Skeletal muscle tissue (tissue), 4 donors: ENCODE measurements around the gene ANTXRL. TPM values are rescaled to one million over a fixed set of nuclear protein-coding genes. Genes with fewer than 3 reads are reported as not detected.
"Not testable (repeated sequence)": the region's sequence is repeated elsewhere in the genome, so short reads cannot be mapped to it uniquely, and the experiment has no call there.

Experiments used
- H3K27ac ChIP-seq: one replicate; pipeline ENCODE4 v1.7.0; 2013; ENCODE audit warnings: mild to moderate bottlenecking, low read depth, low read length, inconsistent platforms
- H3K27me3 ChIP-seq, 3 donors: one replicate each; pipeline ENCODE4 v1.7.0; 2013; ENCODE audit warnings: low read length in 3 of 3; ENCODE audit not compliant: control insufficient read depth in 3 of 3, insufficient read depth in 3 of 3
- H3K36me3 ChIP-seq, 3 donors: one replicate each; pipeline ENCODE4 v1.7.0; 2013; ENCODE audit warnings: low read length in 3 of 3; ENCODE audit not compliant: control insufficient read depth in 3 of 3, insufficient read depth in 3 of 3
- H3K4me1 ChIP-seq, 3 donors: one replicate each; pipeline ENCODE4 v1.7.0; 2013; ENCODE audit warnings: low read length in 3 of 3, mild to moderate bottlenecking in 3 of 3; ENCODE audit not compliant: control insufficient read depth in 3 of 3, insufficient read depth in 3 of 3
- H3K4me3 ChIP-seq, 3 donors: one replicate each; pipeline ENCODE4 v1.7.0; 2013; ENCODE audit warnings: low read length in 3 of 3
- H3K9ac ChIP-seq, 3 donors: one replicate each; pipeline ENCODE4 v1.7.0; 2013; ENCODE audit warnings: low read length in 3 of 3, mild to moderate bottlenecking in 3 of 3, moderate library complexity in 2 of 3, low read depth in 1 of 3
- H3K9me3 ChIP-seq, 3 donors: one replicate each; pipeline ENCODE4 v1.7.0; 2013; ENCODE audit warnings: low read length in 3 of 3; ENCODE audit not compliant: control insufficient read depth in 3 of 3
- total RNA-seq: library from RNA; depleted of rRNA; stranded (reverse); fragments of >200 nt; gene quantifications from one replicate; pipeline ENCODE4 v1.2.3, GENCODE V29; 2014
- donor health status: Osteomylitis.

Gene ANTXRL
- total RNA-seq, 1 donor from 2014 or later = not detected

DNA sequence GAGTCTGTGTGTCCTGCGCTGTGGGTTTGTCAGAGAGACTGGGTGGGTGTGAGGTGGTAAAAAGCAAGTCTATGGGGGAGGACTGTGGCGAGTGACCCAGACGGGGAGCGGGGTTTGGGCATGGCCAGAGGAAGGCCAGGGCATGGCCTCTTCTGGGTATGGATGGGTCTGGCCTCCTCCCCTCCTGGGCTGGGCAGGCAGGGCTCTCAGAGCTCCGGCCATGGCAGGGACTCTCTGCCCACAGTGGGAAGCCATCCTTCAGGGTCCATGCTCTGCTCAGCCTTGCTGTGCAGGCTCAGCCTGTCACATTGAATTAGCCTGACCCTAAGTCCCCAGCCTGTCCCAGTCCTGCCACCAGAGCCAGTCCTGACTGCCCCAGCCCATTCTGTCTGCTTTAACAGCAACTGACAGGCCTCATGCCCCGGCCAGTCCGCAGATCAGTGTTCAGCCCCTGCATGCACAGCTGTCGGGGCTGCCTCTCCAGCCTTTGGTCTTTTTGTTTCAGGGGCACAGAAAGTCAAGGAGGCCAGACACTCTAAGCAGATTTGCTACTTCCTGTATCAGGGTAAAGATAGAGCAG, 7.9 kb downstream of the ANTXRL start:
- H3K36me3 ChIP-seq = no peaks in the 10 kb centered on the region
- peaks cover 0 to 5% (median 5%) of the 10 kb centered on the region in 3 donors for H3K4me1 ChIP-seq
- H3K4me3 ChIP-seq = no peak overlapping the region
- no peaks in the 10 kb centered on the region for H3K27me3 ChIP-seq
- H3K27ac ChIP-seq = no peak overlapping the region
- no peak overlapping the region for H3K9ac ChIP-seq
- peaks cover 0 to 2% (median 0%) of the 10 kb centered on the region in 3 donors for H3K9me3 ChIP-seq

DNA sequence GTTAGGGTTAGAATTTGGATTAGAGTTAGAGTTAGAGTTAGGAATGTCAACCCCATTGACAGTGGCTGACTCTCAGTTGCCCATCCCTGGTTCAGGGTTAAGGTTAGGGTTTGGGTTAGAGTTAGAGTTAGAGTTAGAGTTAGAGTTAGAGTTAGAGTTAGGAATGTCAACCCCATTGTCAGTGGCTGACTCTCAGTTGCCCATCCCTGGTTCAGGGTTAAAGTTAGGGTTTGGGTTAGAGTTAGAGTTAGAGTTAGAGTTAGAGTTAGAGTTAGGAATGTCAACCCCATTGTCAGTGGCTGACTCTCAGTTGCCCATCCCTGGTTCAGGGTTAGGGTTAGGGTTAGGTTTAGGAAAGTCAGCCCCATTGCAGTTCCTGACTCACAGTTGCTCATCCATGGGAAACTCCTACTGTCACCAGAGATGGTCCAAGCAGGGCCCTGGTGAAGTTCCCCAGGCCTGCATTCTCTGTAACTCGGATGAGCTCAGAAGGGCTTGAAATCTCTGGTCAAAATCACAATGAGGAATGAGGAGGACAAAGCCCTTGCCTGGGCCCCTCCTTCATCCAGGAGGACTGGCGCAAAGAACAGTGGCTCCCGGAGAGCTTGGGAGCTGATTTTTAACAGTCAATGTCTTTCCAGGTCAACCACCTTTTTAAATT, 8.7 kb downstream of the ANTXRL start:
- H3K27ac ChIP-seq, H3K9ac ChIP-seq, H3K9me3 ChIP-seq, H3K4me3 ChIP-seq, H3K27me3 ChIP-seq, H3K4me1 ChIP-seq, H3K36me3 ChIP-seq: not testable (repeated sequence)

DNA sequence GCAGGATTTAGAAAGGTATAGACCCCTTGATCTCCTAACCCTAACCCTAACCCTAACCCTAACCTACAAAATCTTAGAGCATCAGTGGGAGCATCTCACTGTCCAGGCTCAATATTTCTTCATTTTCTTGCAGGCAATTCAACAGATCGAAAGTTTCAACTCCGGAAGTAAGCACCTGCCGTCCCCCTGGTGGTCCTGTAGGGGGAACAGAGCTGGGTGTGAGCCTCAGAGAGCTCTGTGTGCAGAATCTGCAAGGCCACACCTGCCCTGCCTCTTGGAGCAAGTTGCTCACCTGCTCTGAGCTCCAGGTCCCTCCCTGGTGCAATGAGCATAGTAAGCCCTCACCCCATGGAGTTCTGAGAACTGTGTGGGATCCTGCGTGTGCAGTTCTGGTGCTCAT, 9.3 kb downstream of the ANTXRL start:
- not testable (repeated sequence) for H3K4me3 ChIP-seq, H3K36me3 ChIP-seq, H3K27ac ChIP-seq, H3K4me1 ChIP-seq, H3K27me3 ChIP-seq, H3K9ac ChIP-seq, H3K9me3 ChIP-seq

DNA sequence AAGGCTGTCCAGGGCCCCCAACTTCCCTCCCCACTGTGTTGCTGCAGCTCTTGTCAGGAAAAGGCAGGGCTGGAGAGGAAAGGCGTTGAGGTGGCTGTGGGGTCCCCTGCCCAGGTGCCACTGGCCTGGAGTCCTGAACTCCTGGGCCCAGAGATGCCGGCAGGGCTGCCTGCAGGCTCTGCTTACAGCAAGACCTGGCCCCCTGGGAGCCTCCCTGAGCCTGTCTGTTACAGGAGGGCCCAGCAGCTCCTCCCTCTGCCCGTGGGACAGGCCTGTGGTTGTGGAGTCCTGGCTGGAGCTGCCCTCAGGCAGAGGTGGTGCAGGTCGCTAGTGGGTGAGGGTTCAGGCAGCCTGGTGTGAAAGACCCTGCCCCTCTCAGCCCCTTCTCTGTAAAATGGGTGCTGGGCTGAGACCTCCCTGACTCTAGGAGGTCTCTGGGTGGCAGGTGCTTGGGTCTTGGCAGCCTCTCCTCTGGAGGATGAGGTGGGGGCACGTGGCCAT, 9.9 kb downstream of the ANTXRL start:
- Histone ChIP-seq H3K36me3 (no peaks in the 10 kb centered on the region), H3K27ac (no peak overlapping the region), H3K4me1 (peaks cover 0 to 5% (median 5%) of the 10 kb centered on the region in 3 donors), H3K9ac (no peak overlapping the region), H3K4me3 (no peak overlapping the region), H3K9me3 (no peaks in the 10 kb centered on the region), H3K27me3 (no peaks in the 10 kb centered on the region)

DNA sequence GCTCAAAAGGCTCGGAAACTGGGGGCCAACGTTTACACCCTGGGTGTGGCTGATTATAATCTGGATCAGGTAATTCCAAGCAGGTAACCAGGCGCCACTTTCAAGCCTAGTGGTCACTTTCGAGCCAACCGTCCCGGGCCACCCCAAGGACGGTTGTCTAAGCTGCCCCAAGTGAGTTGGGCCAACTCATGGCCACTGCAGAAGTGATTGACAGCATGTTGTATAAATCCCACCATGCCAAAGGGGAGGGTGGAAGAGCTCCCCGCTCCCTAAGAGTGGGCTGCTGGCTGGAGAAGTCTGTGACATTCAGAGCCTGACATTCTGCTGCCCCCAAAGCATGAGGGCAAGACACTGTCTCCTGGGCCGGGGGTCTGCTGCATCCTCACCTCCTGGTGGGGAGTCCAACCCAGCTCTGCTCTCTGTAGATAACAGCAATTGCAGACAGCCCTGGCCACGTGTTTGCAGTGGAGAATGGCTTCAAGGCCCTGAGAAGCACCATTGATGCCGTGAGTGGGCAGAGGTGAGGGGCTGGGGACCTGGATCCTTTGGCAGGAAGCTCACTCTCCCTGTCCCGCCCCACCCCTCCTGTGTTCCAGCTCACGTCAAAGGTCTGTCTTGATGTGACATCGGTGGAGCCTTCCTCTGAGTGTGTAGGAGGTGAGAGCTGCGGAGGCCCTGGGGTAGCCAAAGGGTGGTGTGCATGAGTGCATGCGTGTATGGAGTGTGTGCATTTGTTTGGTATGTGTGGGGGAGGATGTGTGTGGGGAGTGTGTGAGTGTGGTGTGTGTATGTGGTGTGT, 10.8 kb downstream of the ANTXRL start:
- no peak overlapping the region for H3K4me3 ChIP-seq
- no peak overlapping the region for H3K27ac ChIP-seq
- H3K36me3 ChIP-seq = no peaks in the 10 kb centered on the region
- peaks cover 0 to 5% (median 5%) of the 10 kb centered on the region in 3 donors for H3K4me1 ChIP-seq
- no peaks in the 10 kb centered on the region for H3K27me3 ChIP-seq
- no peaks in the 10 kb centered on the region for H3K9me3 ChIP-seq
- H3K9ac ChIP-seq = no peak overlapping the region

DNA sequence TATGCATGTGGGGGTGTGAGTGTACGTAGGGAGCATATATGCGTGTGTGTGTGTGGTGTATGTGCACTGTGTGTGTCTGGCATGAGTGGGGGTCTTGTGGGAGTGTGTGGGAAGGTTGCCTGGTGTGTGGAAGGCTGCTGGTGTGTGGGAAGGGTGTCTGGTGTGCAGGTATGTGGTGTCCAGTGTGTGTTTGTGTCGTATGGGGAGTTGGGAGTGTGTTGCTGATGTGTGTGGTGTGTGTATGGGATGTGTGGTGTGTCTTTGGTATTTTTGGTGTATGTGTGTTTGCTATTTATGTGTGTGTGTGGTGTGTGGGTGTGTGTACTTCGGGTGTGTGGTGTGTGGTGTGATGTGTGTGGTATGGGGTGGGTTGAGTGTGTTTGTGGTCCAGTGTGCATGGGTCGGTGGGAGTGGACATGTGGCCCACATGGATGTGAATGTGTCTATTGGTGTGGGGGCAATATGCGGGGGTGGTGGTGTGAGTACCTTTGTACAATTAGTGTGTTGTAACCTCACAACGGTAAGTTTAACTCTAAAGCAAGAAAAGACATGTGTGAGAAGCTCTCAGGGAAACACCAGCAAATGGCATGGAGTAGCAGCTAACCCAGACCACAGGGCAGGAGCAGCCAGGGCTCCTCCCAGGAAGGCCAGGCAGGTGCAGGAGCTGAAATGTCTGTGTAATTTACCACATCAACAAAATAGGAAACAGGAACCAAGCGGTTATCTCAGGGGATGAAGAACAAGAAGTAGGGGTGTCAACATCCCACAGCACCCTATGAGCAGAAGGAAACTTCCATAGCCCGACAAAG, 11.9 kb downstream of the ANTXRL start:
- H3K9ac ChIP-seq = no peak overlapping the region
- H3K9me3 ChIP-seq = no peaks in the 10 kb centered on the region
- H3K27ac ChIP-seq = no peak overlapping the region

DNA sequence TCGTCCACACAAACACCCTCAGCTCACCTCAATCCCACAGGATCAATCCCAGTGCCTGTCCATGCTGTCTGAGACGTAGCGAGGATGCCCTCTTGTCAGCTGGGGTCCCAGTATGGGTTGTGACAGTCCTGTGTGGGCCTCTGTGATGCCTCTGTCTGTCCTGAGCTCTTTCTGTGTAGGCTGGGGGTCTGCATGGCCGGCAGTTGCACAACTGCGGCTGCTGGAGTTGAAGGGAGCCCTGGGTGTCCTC, 12.4 kb downstream of the ANTXRL start:
- peaks cover 0 to 5% (median 0%) of the 10 kb centered on the region in 3 donors for H3K4me1 ChIP-seq
- H3K9me3 ChIP-seq = no peaks in the 10 kb centered on the region
- no peak overlapping the region for H3K4me3 ChIP-seq
- no peak overlapping the region for H3K27ac ChIP-seq
- no peaks in the 10 kb centered on the region for H3K36me3 ChIP-seq
- H3K27me3 ChIP-seq = no peaks in the 10 kb centered on the region
- H3K9ac ChIP-seq = no peak overlapping the region

More for the DNA sequence above, 11.9 kb downstream of the ANTXRL start:
- H3K36me3 ChIP-seq = no peaks in the 10 kb centered on the region
- H3K27me3 ChIP-seq = no peaks in the 10 kb centered on the region
- H3K4me3 ChIP-seq = no peak overlapping the region
- peaks cover 0 to 5% (median 0%) of the 10 kb centered on the region in 3 donors for H3K4me1 ChIP-seq

DNA sequence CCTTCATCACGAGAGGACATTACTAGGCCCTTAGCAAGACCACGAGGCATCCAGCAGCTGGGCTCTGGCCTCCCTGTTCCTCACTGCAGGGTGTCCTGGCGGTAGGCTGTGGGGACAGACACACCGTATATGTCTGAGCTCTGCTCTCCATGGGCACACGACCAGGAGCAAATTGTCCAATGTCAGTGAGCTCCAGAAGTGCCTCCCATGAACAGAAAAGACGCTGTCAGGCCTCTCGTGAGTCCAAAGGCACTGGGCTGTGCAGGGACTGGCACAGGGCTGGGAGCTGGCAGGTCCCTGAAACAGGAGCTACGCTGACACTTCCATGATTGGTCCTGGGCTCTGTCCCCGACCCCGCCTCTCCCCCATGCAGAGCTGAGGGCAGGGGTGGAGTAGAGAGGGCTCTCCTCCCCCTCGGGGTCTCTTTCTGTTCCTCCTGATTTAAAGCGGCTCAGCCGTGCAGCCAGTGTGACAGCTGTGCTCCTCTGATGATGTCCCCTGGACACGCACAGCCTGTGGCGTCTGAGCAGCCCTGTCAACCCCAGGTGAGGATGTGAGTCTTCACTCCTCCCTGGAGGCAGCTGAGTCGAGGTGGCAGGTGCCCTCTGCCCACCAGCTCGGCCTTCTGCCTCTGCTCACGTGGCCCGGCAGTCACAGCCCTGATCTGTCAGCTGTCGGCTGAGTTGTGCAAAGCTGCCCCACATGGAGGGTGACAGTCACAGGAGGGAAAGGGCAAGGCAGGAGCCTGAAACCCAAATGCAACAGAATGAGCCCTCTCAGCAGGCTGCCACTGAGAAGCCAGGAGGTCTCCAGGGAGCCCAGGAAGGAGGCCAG, 13.0 kb downstream of the ANTXRL start:
- H3K4me1 ChIP-seq = peaks cover 0 to 5% (median 0%) of the 10 kb centered on the region in 3 donors
- H3K4me3 ChIP-seq = no peak overlapping the region
- no peaks in the 10 kb centered on the region for H3K9me3 ChIP-seq
- no peaks in the 10 kb centered on the region for H3K36me3 ChIP-seq
- no peak overlapping the region for H3K9ac ChIP-seq
- H3K27me3 ChIP-seq = no peaks in the 10 kb centered on the region
- no peak overlapping the region for H3K27ac ChIP-seq

DNA sequence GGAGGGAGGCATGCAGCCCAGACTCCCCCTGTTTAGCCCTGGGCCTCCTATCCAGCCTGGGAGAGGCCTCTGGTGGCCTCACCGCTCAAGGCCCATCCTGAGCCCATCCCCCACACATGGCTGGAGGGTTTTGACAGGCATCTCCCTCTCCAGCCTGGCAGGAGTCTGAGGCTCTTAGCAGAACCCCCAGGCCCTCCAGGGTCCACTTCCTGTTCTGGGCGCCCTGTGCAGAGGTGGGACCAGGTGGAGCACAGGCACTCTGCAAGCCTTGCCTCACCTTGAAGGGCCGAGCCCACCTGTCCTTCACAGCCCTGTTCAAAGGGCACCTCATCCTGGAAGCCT, 13.5 kb downstream of the ANTXRL start:
- not testable (repeated sequence) for H3K36me3 ChIP-seq, H3K9ac ChIP-seq, H3K27me3 ChIP-seq, H3K27ac ChIP-seq, H3K4me3 ChIP-seq, H3K9me3 ChIP-seq, H3K4me1 ChIP-seq
